ENCODE data around the gene LPO.

Gene LPO

GRCh38 chr17:58229881-58230280, 8.5 kb upstream of the LPO start:
- no peak for DNase-seq

GRCh38 chr17:58231641-58232040, 6.7 kb upstream of the LPO start:
- no peak for DNase-seq

- DNase-seq: no peak
These were observed 5.7 kb upstream of the LPO start for GRCh38 chr17:58232707-58233156.

DNA sequence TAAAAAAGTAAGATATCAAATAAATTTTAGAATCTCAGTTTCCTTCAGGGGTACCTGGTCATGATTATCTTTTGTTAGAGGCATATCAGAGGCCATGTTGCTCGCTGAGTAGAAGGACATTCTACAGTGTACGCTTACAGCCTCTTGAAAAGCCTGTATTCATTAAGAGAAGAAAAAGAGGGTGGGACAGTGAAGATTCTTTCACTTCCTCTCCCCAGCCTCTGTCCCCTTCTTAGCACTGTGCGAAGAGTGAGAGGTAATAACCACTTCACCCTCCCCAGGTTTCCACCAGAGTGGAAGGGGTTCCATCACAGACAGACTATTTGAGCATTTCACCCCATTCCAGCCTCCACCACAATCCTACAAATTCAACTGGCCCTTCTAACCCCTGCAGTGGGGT, 4.8 kb upstream of the LPO start:
- DNase-seq: no peak

- no peak for DNase-seq
These were observed 3.9 kb upstream of the LPO start for GRCh38 chr17:58234512-58234911.

DNA sequence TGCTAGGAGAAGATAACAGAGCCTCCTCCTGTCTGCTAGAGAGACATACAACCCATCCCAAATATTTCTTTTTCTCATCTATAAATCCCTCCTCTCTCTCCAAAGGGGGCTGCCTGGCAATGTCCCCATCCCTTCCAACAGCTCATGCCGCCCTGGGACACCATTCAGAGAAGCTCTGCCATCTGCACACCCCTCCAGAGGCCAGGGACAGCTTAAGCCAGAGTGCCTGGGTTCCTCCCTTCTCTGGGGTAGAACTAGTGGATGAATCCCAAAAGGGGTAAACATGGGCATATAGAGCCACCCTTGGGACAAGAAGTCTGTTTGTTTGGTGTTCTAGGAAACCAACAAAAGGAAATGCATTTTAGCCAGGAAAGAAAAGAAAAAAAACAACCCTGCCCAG, 2.6 kb upstream of the LPO start:
- DNase-seq: no peak

DNA sequence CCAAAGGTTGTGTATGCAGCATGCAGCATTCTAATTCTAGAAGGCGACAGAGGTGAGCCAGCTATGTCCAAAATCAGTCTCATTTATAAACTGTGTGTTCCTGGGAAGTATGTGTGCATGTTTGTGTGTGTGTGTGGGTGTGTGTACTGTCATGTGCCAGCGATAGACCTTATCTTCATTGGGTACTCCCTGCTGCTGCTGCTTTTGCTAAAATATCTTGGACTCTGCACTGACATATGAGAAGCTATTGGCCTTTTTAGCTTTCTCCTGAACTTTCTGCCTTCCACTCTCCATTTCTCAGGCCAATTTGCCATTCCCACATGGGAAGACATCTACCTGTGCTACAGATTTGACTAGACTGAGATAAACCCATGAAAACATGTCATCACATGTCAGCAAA, 2.0 kb upstream of the LPO start:
- DNase-seq: no peak

DNA sequence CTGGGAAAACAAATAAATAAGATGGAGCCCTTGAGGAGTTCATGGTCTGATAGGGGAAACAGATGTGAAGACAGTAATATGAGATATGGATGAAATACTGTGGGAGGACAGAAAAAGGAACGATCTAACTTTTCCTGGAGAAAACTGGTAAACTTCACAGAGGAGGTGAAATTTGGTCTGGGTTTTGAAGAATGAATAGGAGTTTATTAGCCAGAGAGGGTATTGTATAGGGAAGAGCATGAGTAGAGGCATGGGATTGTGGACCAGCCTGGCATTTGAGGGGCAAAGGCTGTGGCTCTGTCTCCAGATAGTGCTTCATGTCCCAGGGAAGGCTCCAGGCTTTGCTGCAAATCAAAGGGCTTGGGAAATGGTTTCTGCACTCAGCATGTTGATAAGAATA, 1.6 kb downstream of the LPO start:
- DNase-seq: no peak

DNA sequence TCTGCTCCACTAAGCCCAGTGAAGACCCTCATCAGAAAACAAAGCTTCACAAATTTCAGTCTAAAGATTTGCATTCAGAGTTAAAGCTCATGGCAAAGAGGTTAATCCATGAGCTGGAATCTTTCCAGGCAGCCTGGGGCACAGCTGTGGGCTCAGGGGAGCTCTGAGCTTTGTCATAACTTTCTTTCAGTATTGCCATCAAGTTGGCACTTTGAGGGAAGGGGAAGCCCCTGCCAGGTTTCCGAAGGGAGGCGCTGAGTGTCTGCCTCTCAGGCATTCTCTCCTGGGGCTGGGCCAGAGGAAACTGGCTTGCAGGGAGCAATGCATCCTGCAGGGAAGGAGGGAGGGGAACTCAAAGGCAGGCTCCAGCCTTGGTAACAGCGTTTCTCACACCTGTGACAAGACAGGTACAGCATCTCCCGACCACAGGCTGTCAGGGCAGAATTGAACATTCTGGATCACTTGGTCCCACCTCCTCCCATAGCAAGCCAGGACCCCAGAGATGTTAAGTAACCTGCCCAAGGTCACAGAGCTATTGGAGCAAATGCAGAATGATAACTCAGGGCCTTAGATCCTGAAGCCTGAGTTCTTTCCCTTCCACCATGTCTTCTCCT, 3.9 kb downstream of the LPO start:
- DNase-seq: no peak

DNA sequence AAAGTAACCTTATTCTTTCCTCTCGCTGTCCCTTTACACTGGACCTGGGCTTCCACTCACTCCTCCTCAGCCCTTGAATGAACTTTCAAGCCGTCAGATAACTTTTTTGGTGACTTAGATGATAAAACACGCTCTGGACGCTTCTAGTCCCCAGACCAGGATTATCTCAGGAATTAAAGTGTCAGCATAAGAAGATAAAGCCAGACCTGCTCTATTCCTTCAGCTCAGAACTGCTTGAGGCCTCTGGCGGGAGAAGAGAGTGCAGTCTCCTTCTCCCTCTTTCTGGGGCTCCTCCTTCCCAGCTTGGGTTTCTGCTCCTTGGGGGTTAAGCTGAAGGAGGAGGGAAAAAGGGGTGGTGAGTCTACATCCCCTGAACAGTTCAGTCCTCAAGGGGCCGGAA, 6.6 kb downstream of the LPO start:
- DNase-seq: no peak

- DNase-seq: no peak
These were observed 7.2 kb downstream of the LPO start for GRCh38 chr17:58245428-58246103.

DNA sequence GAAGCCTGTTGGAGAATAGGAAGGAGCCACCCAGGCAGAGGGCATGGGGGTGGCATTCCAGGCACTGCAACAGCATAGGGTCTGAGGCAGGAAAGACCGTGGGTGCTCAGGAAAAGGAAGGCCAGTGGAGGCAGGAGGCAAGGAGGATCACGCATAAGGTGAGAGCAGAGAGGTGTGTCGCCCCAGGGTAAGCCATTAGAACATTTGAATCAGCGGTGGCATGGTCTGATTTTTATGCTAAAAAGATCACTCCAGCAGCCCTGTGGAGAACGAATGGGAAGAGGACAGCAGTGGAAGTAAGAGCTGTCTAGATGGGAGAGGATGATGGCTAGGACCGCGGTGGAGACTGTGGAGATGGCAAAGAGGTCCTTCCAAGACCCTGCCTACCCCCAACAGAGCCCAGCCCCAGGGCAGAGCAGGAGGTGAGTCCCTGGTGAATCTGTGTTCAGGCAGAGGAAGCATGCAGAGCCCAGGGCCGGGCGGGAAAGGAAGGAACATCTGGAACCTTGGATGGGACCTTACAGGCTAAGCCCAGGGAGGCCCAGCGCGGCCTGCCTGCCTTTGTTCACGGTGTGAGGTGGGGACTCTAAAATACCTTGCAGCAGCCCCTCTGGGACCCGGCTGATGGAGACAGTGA, 7.8 kb downstream of the LPO start:
- no peak for DNase-seq

DNA sequence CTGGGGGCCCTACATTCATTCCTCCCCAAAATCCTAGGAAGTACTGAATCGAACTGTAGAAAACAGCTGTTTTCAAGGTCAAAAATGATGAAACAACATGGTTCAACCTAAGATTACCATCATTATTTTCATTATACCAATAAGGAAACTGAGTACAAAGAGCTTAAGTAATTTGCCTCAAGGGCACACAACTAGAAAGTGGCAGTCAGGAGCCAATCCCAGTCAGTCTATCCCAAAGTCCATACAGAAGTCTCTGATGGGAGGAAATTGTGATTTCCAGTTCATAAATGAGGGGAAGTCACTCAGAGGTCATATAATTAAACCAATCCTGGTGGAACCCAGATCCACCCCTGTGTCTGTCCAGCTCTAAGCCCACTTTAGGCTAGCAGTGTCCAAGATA, 8.4 kb downstream of the LPO start:
- DNase-seq: no peak

GRCh38 chr17:58247511-58248363, 9.4 kb downstream of the LPO start:
- no peak for DNase-seq

- no peak for DNase-seq
These were observed 10.5 kb downstream of the LPO start for GRCh38 chr17:58248955-58249269.

GRCh38 chr17:58249270-58250133, 11.1 kb downstream of the LPO start:
- DNase-seq: peak; percentile 81

- DNase-seq: no peak
These were observed 12.1 kb downstream of the LPO start for GRCh38 chr17:58250344-58251011.

- no peak for DNase-seq
These were observed 13.8 kb downstream of the LPO start for GRCh38 chr17:58252141-58252540.

- DNase-seq: no peak
These were observed 14.7 kb downstream of the LPO start for GRCh38 chr17:58253082-58253481.

DNA sequence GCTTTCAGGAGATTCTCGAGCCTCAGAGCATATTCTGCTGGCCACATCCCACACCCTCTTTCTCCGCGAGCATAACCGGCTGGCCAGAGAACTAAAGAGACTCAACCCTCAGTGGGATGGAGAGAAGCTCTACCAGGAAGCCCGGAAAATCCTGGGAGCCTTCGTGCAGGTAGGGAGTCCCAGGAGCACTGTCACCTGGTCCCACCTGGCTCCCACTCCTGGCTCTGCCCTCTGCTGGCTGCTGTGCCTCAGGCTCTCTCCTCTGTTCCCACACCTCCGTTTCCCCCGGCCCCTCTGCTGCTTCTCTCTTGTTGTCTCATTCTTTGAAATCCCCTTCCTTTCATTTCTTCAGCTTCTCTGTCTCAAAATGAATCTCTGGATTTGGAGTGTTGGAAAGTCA, 16.4 kb downstream of the LPO start:
- no peak for DNase-seq

DNA sequence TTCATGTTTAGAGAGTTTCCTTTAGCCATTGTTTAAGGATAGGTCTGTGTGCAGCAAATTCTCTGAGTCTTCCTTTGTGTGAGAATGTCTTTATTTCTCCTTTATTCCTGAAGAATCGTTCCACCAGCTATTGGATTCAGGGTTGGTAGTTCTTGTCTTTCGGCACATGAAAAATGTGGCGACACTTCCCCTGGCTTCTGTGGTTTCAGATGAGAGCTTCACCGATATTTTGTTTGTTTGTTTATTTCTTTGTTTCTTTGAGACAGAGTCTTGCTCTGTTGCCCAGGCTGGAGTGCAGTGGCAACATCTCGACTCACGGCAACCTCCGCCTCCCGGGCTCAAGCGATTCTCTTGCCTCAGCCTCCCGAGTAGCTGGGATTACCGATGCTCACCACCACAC, 23.8 kb downstream of the LPO start:
- no peak for DNase-seq

GRCh38 chr17:58263773-58264172, 25.4 kb downstream of the LPO start:
- no peak for DNase-seq
